ENCODE results near the gene GUCY2C. TPM values are rescaled to one million over a fixed set of nuclear protein-coding genes. Genes with fewer than 3 reads are reported as not detected.

The GUCY2C gene
- total RNA-seq, 1 donor from 2014 or later, result 0.22 TPM

DNA sequence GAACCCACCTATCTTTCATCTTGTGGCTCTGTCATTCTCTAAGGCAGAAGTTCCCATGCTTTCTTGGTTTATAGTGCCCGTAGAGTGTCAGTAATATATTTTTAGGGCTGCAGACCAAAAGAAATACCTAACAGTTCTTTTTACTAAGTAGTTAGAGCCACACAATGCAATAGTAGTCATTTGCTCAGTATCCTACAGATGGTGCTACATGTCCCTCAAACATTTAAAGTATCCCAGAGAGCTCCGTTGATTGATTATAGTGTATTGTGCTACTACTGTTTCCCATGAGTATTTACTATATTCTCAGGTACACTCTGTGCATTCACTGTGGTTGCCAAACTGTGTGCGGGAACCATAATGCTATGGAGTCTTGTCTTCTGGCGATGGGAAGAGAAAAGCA lies 124.0 kb downstream of the GUCY2C start:
- ATAC-seq (ENCODE audit: low read depth), result peak; percentile 37

DNA sequence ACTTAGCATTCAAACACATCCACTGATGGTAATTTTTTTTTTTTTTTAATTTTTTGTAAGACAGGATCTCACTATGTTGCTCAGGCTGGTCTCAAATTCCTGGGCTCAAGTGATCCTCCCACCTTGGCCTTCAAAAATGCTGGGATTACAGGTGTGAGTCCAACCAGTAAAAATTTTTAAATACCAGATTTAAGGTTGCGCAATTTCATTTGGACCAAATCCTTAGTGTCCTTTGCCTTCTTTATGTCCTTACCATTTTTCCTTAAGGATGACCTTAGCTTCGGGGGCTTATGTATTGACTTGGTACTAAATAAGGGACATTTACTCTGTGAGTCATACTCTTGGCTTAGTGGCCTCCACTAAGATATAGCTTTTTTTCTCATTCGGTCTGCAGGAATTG lies 124.6 kb downstream of the GUCY2C start:
- POLR2A ChIA-PET, result no interaction called here
- CTCF ChIA-PET, result interaction anchor here (1.0 to 2.6 kb wide), 6 partner anchors 41 to 334 kb away, joined by 3 to 10 read pairs (median 7); no protein-coding TSS in a partner anchor
- intact Hi-C loops (cut with micrococcal nuclease), result loop anchor here (1.0 kb wide), 2 partner anchors 93 to 146 kb away; no protein-coding TSS in a partner anchor
- H3K4me3 Mint-ChIP-seq, result no peak overlapping the region
- TF ChIP-seq CTCF (IDR thresholded peaks at IDR 0.05), result no peak
- no peak for DNase-seq
- no peak for ATAC-seq (ENCODE audit: low read depth)
- H3K4me1 Mint-ChIP-seq, result peaks cover 12% of the 10 kb centered on the region
- H3K9me3 Mint-ChIP-seq, result no peaks in the 10 kb centered on the region
- peaks cover 10% of the 10 kb centered on the region for H3K27me3 Mint-ChIP-seq
- no peaks in the 10 kb centered on the region for H3K36me3 Mint-ChIP-seq (ENCODE audit: low read depth)
- no peak overlapping the region for H3K27ac Mint-ChIP-seq

More for the DNA sequence above, 124.0 kb downstream of the GUCY2C start:
- DNase-seq, result no peak
- POLR2A ChIA-PET, result interaction anchor here (1.0 kb wide), 1 partner anchor 57 kb away, joined by 4 read pairs; no protein-coding TSS in a partner anchor
- Mint-ChIP-seq H3K4me1 (peaks cover 15% of the 10 kb centered on the region), H3K36me3 (ENCODE audit: low read depth) (no peaks in the 10 kb centered on the region), H3K9me3 (no peaks in the 10 kb centered on the region), H3K4me3 (no peak overlapping the region), H3K27ac (no peak overlapping the region), H3K27me3 (peaks cover 7% of the 10 kb centered on the region)
- CTCF ChIA-PET, result interaction anchor here (0.9 to 2.6 kb wide), 8 partner anchors 41 to 334 kb away, joined by 3 to 10 read pairs (median 6); no protein-coding TSS in a partner anchor
- intact Hi-C loops (cut with micrococcal nuclease), result loop anchor here (1.0 kb wide), 2 partner anchors 92 to 145 kb away; no protein-coding TSS in a partner anchor
- TF ChIP-seq CTCF (IDR thresholded peaks at IDR 0.05), result no peak

- no peaks in the 10 kb centered on the region for H3K9me3 Mint-ChIP-seq
- H3K27me3 Mint-ChIP-seq, result peaks cover 10% of the 10 kb centered on the region
- peaks cover 8% of the 10 kb centered on the region for H3K4me1 Mint-ChIP-seq
- ATAC-seq (ENCODE audit: low read depth) (no peak), DNase-seq (no peak)
- CTCF ChIA-PET, result interaction anchor here (1.1 kb wide), 1 partner anchor 48 kb away, joined by 3 read pairs; no protein-coding TSS in a partner anchor
- POLR2A ChIA-PET, result no interaction called here
- no peak overlapping the region for H3K4me3 Mint-ChIP-seq
- no peak for TF ChIP-seq CTCF (IDR thresholded peaks at IDR 0.05)
- H3K27ac Mint-ChIP-seq, result no peak overlapping the region
- intact Hi-C loops (cut with micrococcal nuclease), result no loop called here
- no peaks in the 10 kb centered on the region for H3K36me3 Mint-ChIP-seq (ENCODE audit: low read depth)
These were observed 126.2 kb downstream of the GUCY2C start for GRCh38 chr12:14570231-14570630.

- Mint-ChIP-seq H3K27ac (peak within 1 kb of the TSS; percentile 6), H3K27me3 (peaks cover 10% of the 10 kb centered on the region)
These were observed 128.8 kb downstream of the GUCY2C start, which contains the start of gene PLBD1 for GRCh38 chr12:14567351-14568162. TSS of gene PLBD1 (minus strand) at chr12:14567883. CDS start at chr12:14567696, 187 bp downstream.

More at GRCh38 chr12:14567351-14568162, 128.8 kb downstream of the GUCY2C start, which contains the start of gene PLBD1:
- no peak for TF ChIP-seq CTCF (IDR thresholded peaks at IDR 0.05)
- POLR2A ChIA-PET, result interaction anchor here (0.6 to 0.7 kb wide), 2 partner anchors 10 to 1343 kb away, joined by 5 to 6 read pairs; partner anchors contain the start of gene DERA
- no peaks in the 10 kb centered on the region for H3K9me3 Mint-ChIP-seq
- peaks cover 8% of the 10 kb centered on the region for H3K4me1 Mint-ChIP-seq
- CTCF ChIA-PET, result interaction anchor here (0.8 kb wide), 1 partner anchor 62 kb away, joined by 3 read pairs; no protein-coding TSS in a partner anchor
- H3K4me3 Mint-ChIP-seq, result peak within 1 kb of the TSS; percentile 62
- DNase-seq (peak; percentile 33), ATAC-seq (ENCODE audit: low read depth) (peak; percentile 69)
- intact Hi-C loops (cut with micrococcal nuclease), result loop anchor here (2.0 kb wide), 1 partner anchor 329 kb away; no protein-coding TSS in a partner anchor
- H3K36me3 Mint-ChIP-seq (ENCODE audit: low read depth), result no peaks in the 10 kb centered on the region
